ENCODE results near the gene TLX3.

DNA sequence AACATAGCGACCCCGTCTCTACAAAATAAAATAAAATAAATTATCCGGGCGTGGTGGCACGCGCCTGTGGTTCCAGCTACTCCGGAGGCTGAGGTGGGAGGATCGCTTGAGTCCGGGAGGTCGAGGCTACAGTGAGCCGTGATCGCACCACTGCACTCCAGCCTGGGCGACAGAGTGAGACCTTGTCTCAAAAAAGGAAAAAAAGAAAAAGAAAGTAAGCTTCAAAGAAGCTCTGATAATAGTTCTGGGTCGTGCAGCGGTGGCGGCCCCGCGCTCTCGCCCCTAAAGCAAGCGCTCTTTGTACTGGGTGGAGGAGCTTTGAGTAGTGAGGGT lies 6.8 kb downstream of the TLX3 start:
- TF ChIP-seq, protein P1, sequence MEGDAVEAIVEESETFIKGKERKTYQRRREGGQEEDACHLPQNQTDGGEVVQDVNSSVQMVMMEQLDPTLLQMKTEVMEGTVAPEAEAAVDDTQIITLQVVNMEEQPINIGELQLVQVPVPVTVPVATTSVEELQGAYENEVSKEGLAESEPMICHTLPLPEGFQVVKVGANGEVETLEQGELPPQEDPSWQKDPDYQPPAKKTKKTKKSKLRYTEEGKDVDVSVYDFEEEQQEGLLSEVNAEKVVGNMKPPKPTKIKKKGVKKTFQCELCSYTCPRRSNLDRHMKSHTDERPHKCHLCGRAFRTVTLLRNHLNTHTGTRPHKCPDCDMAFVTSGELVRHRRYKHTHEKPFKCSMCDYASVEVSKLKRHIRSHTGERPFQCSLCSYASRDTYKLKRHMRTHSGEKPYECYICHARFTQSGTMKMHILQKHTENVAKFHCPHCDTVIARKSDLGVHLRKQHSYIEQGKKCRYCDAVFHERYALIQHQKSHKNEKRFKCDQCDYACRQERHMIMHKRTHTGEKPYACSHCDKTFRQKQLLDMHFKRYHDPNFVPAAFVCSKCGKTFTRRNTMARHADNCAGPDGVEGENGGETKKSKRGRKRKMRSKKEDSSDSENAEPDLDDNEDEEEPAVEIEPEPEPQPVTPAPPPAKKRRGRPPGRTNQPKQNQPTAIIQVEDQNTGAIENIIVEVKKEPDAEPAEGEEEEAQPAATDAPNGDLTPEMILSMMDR (conservative IDR thresholded peaks at IDR 0.05; ENCODE audit: low read depth, low read length), result no peak
- TF ChIP-seq RFX5 (IDR thresholded peaks at IDR 0.05; ENCODE audit: low read depth, low read length), result no peak
